ENCODE data around the gene C12orf57. TPM values are rescaled to one million over a fixed set of nuclear protein-coding genes. Genes with fewer than 3 reads are reported as not detected.

C12orf57 gene
- total and polyA plus RNA-seq, 10 of the 15 experiments (the other 5 are each of a cell fraction or from before 2014, with no cell fraction given): 64.5 to 377 (median 211) TPM

DNA sequence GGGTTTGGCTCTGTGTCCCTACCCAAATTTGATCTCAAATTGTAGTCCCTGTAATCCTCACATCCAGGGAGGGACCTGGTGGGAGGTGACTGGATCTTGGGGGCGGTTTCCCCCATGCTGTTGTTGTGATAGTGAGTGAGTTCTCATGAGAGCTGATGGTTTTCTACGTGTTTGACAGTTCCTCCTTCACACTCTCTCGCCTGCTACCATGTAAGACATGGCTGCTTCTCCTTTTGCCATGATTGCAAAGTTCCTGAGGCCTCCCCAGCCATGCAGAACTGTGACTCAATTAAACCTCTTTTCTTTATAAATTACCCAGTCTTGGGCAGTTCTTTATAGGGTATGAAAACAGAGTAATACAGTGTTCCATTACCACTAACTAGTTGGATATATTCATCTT lies 49.5 kb upstream of the C12orf57 start:
- Histone ChIP-seq H4K20me1 (ENCODE audit: control insufficient read depth, insufficient read depth) (no peaks in the 10 kb centered on the region), H3K27me3 (replicated peaks in 1 of 2; ENCODE audit: control insufficient read depth in 2 of 2, insufficient read depth in 2 of 2, low read length in 1 of 2) (no peaks in the 10 kb centered on the region), H3K4me3 (no peak overlapping the region), H3K27ac (ENCODE audit: control insufficient read depth, insufficient read depth) (no peak overlapping the region), H3K9me3 (replicated peaks; ENCODE audit: control insufficient read depth, insufficient read depth, low read length) (no peaks in the 10 kb centered on the region), H3K4me1 (ENCODE audit: control insufficient read depth, insufficient read depth, low read length) (peaks cover 12% of the 10 kb centered on the region), H2AFZ (ENCODE audit: control insufficient read depth, low read depth, low read length) (no peak overlapping the region), H3K79me2 (ENCODE audit: control insufficient read depth, insufficient read depth, low read length) (no peaks in the 10 kb centered on the region), H3K4me2 (ENCODE audit: control insufficient read depth, insufficient read depth) (no peak overlapping the region), H3K9ac (ENCODE audit: control insufficient read depth, insufficient read depth, low read length) (no peak overlapping the region), H3K36me3 (ENCODE audit: control insufficient read depth in 2 of 2, insufficient read depth in 2 of 2, low read length in 1 of 2) (no peaks in the 10 kb centered on the region)
- FAIRE-seq (no peak), DNase-seq (ENCODE audit: low read depth, low spot score) (no peak), ATAC-seq (no peak)
- BruUV-seq (replicated peaks): no TSS peak
- in situ Hi-C loops (cut with MboI) (no loop called here), intact Hi-C loops (cut with micrococcal nuclease; ENCODE audit: unreplicated experiment) (no loop called here)
- 70% methylated on average over 3 of the region's 3 CpGs for WGBS (ENCODE audit: insufficient coverage, insufficient replicate concordance, low lambda C conversion rate, missing lambda C conversion rate)
- ChIA-PET CTCF (interaction anchor here (1.4 to 6.1 kb wide), 2 partner anchors 9 to 24 kb away, joined by 4 to 121 read pairs; partner anchors contain the start of genes SPSB2 and TPI1), SMC1A (ENCODE audit: uncharacterized antibody, unreplicated experiment) (no interaction called here), RAD21 (ENCODE audit: unreplicated experiment) (no interaction called here), POLR2A (no interaction called here)
- no peak for TF ChIP-seq NR2F1 (conservative IDR thresholded peaks at IDR 0.05)
- no peak for TF ChIP-seq IKZF2 (IDR thresholded peaks at IDR 0.05)
- no peak for TF ChIP-seq FOS (IDR thresholded peaks at IDR 0.05; ENCODE audit: borderline replicate concordance, extremely low read depth, insufficient read length)
- no peak for TF ChIP-seq RAD21 (IDR thresholded peaks at IDR 0.05; ENCODE audit: insufficient read depth, low read depth, low read length)
- TF ChIP-seq JUND (IDR thresholded peaks at IDR 0.05; ENCODE audit: low read depth, low read length): no peak
- TF ChIP-seq SPI1 (IDR thresholded peaks at IDR 0.05; ENCODE audit: borderline replicate concordance, insufficient read depth, low read depth, low read length): no peak
- TF ChIP-seq SREBF1 (IDR thresholded peaks at IDR 0.05; ENCODE audit: low read length): no peak
- no peak for TF ChIP-seq POU2F2 (IDR thresholded peaks at IDR 0.05; ENCODE audit: borderline replicate concordance, low read depth, low read length)
- TF ChIP-seq ZNF217 (IDR thresholded peaks at IDR 0.05): no peak

All from GM12878 (cell line).